Spinal cord (tissue), 10 donors: ENCODE results near the gene RNF130. TPM values are rescaled to one million over a fixed set of nuclear protein-coding genes. Genes with fewer than 3 reads are reported as not detected.
A peak's percentile ranks its signal among the peaks of the same experiment; 100 is the strongest.

ENCODE experiments used
- DNase-seq, 6 donors: peaks; one replicate each; pipeline versions ENCODE4 v3.0.0 to v3.0.0-alpha.2; 2013 to 2015; ENCODE audit warnings: low spot score in 6 of 6, low read depth in 4 of 6
- H3K27ac ChIP-seq: one replicate; pipeline ENCODE4 v1.5.1; 2013; ENCODE audit warnings: low read depth, low read length, control low read depth
- H3K27me3 ChIP-seq: one replicate; pipeline ENCODE4 v1.6.1; 2013; ENCODE audit warnings: low read length; ENCODE audit not compliant: control insufficient read depth, insufficient read depth
- H3K36me3 ChIP-seq: one replicate; pipeline ENCODE4 v1.6.1; 2013; ENCODE audit warnings: low read length; ENCODE audit not compliant: control insufficient read depth, insufficient read depth
- H3K4me1 ChIP-seq: one replicate; pipeline ENCODE4 v1.6.1; 2013; ENCODE audit warnings: low read length; ENCODE audit not compliant: control insufficient read depth, insufficient read depth
- H3K4me3 ChIP-seq: one replicate; pipeline ENCODE4 v1.5.1; 2013; ENCODE audit warnings: low read depth, low read length, control low read depth
- H3K9me3 ChIP-seq: one replicate; pipeline ENCODE4 v1.6.1; 2013; ENCODE audit warnings: low read length; ENCODE audit not compliant: control insufficient read depth, insufficient read depth
- WGBS: methylation state at CpG from one replicate; pipeline ENCODE4 v1.1.5; 2013; ENCODE audit warnings: missing lambda C conversion rate; ENCODE audit not compliant: insufficient coverage; 5-methylcytosine and 5-hydroxymethylcytosine counted together
- long read RNA-seq, 4 donors: transcript quantifications; one replicate each; lab custom pipeline, GENCODE V29; 2026
- polyA plus RNA-seq, 2 donors: library from polyadenylated mRNA; unstranded; fragments of 120-200 nt; gene quantifications; one replicate each; pipeline ENCODE4 v1.2.1, GENCODE V29; 2013; ENCODE audit not compliant: insufficient read length in 2 of 2
- total RNA-seq, 2 donors: library from RNA; depleted of rRNA in 1 of 2; stranded (reverse); fragments of 120-200 nt in 1 of 2; fragments of >200 nt in 1 of 2; gene quantifications; one replicate each; pipeline versions ENCODE4 v1.2.3 to v1.2.4, GENCODE V29; 2013 to 2014
- donor health status: healthy.

RNF130 gene, protein sequence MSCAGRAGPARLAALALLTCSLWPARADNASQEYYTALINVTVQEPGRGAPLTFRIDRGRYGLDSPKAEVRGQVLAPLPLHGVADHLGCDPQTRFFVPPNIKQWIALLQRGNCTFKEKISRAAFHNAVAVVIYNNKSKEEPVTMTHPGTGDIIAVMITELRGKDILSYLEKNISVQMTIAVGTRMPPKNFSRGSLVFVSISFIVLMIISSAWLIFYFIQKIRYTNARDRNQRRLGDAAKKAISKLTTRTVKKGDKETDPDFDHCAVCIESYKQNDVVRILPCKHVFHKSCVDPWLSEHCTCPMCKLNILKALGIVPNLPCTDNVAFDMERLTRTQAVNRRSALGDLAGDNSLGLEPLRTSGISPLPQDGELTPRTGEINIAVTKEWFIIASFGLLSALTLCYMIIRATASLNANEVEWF
- total RNA-seq: 10 to 100 TPM; 66.5 to 92.7 TPM
- polyA plus RNA-seq: 100 to 1,000 TPM in 1 of 2 donors, 10 to 100 TPM in 1; 87.9 to 102 TPM
- long read RNA-seq, donor 1, full-length matches to known transcripts: 41 of 69 reads
- long read RNA-seq, donor 1, partial matches to known transcripts: 28 of 69 reads
- long read RNA-seq, donor 1, other reads (novel, unspliced or antisense): 0 of 69 reads
- long read RNA-seq, donor 2, full-length matches to known transcripts: 18 of 18 reads
- long read RNA-seq, donor 2, partial matches to known transcripts: 0 of 18 reads
- long read RNA-seq, donor 2, other reads (novel, unspliced or antisense): 0 of 18 reads
- long read RNA-seq, donor 3, full-length matches to known transcripts: 27 of 49 reads
- long read RNA-seq, donor 3, partial matches to known transcripts: 22 of 49 reads
- long read RNA-seq, donor 3, other reads (novel, unspliced or antisense): 0 of 49 reads
- long read RNA-seq, donor 4, transcript RNF130-205 (9 exons, 2,263 nt): major isoform, 41 of 81 reads
- long read RNA-seq, donor 4, partial matches to known transcripts: 38 of 81 reads
- long read RNA-seq, donor 4, other reads (novel, unspliced or antisense): 0 of 81 reads

GRCh38 chr5:180071531-180072255 lies at the start of gene RNF130:
Gene RNF130 (minus strand): TSS chr5:180071759. CDS start chr5:180071702, 57 bp downstream.
- peaks cover 2% of the 10 kb centered on the region for H3K9me3 ChIP-seq
- WGBS: under 1% methylated on average over 112 of the region's 113 CpGs
- peak within 1 kb of the TSS; percentile 83 for H3K4me3 ChIP-seq
- peaks cover 13% of the 10 kb centered on the region for H3K4me1 ChIP-seq
- peak within 1 kb of the TSS; percentile 96 for H3K27ac ChIP-seq
- DNase-seq: peak in 5 of 6 donors; percentile 81 to 97 (median 88)
- H3K36me3 ChIP-seq: no peaks in the 10 kb centered on the region
- no peaks in the 10 kb centered on the region for H3K27me3 ChIP-seq

GRCh38 chr5:180120237-180121101 lies 48.9 kb upstream of the RNF130 start:
- no peak for DNase-seq
- Histone ChIP-seq H3K27ac (no peak overlapping the region), H3K27me3 (no peaks in the 10 kb centered on the region), H3K9me3 (no peaks in the 10 kb centered on the region), H3K4me3 (no peak overlapping the region), H3K4me1 (peaks cover 16% of the 10 kb centered on the region), H3K36me3 (peaks cover 32% of the 10 kb centered on the region)
- WGBS: 86% methylated on average over 27 of the region's 28 CpGs

DNA sequence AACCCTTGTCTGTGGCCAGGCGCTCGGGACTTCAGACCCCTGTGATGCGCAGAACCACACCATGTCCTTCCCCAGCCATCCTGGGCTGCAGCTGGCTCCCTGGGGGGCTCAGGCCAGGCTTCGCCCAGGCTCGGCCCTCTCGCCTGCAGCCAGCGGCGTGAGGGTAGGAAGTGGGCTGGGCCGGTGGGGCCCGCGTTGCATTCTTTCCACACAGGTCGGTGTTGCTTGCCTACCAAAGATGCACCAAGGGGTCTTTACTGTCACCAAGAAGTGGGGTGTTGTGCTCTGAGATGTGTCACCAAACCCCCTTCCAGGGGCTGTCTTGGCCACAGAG lies 48.3 kb upstream of the RNF130 start:
- WGBS: 84% methylated on average over 12 of the region's 12 CpGs
- H3K27me3 ChIP-seq: no peaks in the 10 kb centered on the region
- peaks cover 16% of the 10 kb centered on the region for H3K4me1 ChIP-seq
- H3K36me3 ChIP-seq: peaks cover 32% of the 10 kb centered on the region
- H3K27ac ChIP-seq: no peak overlapping the region
- no peak for DNase-seq
- H3K9me3 ChIP-seq: no peaks in the 10 kb centered on the region
- H3K4me3 ChIP-seq: no peak overlapping the region

GRCh38 chr5:180119031-180119902 lies 47.7 kb upstream of the RNF130 start:
- WGBS: 94% methylated on average over 23 of the region's 23 CpGs
- Histone ChIP-seq H3K4me3 (no peak overlapping the region), H3K4me1 (peaks cover 16% of the 10 kb centered on the region), H3K9me3 (no peaks in the 10 kb centered on the region), H3K27ac (no peak overlapping the region), H3K27me3 (no peaks in the 10 kb centered on the region), H3K36me3 (peaks cover 35% of the 10 kb centered on the region)
- no peak for DNase-seq

GRCh38 chr5:180118391-180118791 lies 46.8 kb upstream of the RNF130 start:
- Histone ChIP-seq H3K36me3 (peaks cover 44% of the 10 kb centered on the region), H3K9me3 (no peaks in the 10 kb centered on the region), H3K4me3 (no peak overlapping the region), H3K27me3 (no peaks in the 10 kb centered on the region), H3K4me1 (peaks cover 16% of the 10 kb centered on the region), H3K27ac (no peak overlapping the region)
- 92% methylated on average over 14 of the region's 14 CpGs for WGBS
- no peak for DNase-seq

GRCh38 chr5:180117000-180117725 lies 45.6 kb upstream of the RNF130 start:
- WGBS: 93% methylated on average over 14 of the region's 14 CpGs
- DNase-seq: no peak

GRCh38 chr5:180116077-180116999 lies 44.8 kb upstream of the RNF130 start:
- 73% methylated on average over 28 of the region's 31 CpGs for WGBS
- Histone ChIP-seq H3K27ac (peak overlapping the region; percentile 52), H3K4me1 (peaks cover 16% of the 10 kb centered on the region), H3K27me3 (no peaks in the 10 kb centered on the region), H3K9me3 (no peaks in the 10 kb centered on the region), H3K36me3 (peaks cover 46% of the 10 kb centered on the region), H3K4me3 (no peak overlapping the region)
- DNase-seq: peak in 1 of 6 donors; percentile 44

More at GRCh38 chr5:180117000-180117725, 45.6 kb upstream of the RNF130 start:
- Histone ChIP-seq H3K36me3 (peaks cover 44% of the 10 kb centered on the region), H3K4me1 (peaks cover 16% of the 10 kb centered on the region), H3K27me3 (no peaks in the 10 kb centered on the region), H3K27ac (peak overlapping the region; percentile 52), H3K9me3 (no peaks in the 10 kb centered on the region), H3K4me3 (no peak overlapping the region)
